HG03095 (cell line): Measurements from ENCODE around the gene NSD1.

Experiments used
- ATAC-seq: cut with Tn5 transposase; IDR thresholded peaks from one replicate; pipeline ENCODE4 v1.9.1; 2021; ENCODE audit warnings: moderate library complexity; ENCODE audit not compliant: unreplicated experiment

The NSD1 gene

DNA sequence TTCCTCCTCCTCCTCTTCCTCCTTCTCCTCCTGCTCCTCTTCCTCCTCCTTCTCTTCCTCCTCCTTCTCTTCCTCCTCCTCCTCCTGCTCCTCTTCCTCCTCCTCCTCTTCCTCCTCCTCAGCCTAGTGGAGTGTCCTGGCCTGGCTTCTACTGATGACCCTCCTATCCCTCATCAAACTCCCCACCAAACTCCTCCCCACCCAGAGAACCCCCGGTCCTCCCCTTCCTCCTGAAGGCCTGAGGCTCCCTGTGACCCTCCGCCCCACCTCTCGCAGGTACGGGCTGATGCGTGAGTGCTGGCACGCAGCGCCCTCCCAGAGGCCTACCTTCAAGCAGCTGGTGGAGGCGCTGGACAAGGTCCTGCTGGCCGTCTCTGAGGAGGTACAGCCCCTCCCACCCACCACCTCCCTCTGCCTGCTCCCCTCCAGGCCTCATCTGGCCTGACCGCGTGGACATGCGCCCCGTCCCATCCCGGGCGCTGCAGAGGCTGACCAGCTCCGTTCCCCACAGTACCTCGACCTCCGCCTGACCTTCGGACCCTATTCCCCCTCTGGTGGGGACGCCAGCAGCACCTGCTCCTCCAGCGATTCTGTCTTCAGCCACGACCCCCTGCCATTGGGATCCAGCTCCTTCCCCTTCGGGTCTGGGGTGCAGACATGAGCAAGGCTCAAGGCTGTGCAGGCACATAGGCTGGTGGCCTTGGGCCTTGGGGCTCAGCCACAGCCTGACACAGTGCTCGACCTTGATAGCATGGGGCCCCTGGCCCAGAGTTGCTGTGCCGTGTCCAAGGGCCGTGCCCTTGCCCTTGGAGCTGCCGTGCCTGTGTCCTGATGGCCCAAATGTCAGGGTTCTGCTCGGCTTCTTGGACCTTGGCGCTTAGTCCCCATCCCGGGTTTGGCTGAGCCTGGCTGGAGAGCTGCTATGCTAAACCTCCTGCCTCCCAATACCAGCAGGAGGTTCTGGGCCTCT, 36.3 kb upstream of the NSD1 start:
- ATAC-seq: no peak

DNA sequence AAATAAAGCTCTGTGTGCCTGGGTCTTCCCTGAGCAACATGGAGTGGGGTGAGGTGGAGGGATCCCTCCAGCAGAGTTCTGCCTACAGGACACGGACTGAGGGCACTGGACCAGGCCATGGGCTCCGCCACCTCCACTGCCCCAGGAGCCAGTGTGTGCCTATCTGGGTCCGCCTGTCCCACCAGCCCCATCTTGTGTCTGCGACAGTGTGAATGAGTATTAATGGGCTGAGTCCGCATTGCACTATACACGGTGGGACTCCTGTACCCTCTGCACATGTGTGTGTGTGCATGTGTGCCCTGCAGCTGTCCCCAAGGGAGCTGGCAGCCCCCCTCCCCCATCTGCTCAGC, 35.5 kb upstream of the NSD1 start:
- ATAC-seq: no peak

- ATAC-seq: no peak
Observed at GRCh38 chr5:177098470-177099141, 35.0 kb upstream of the NSD1 start.

GRCh38 chr5:177099422-177100093, 34.0 kb upstream of the NSD1 start:
- ATAC-seq: no peak

DNA sequence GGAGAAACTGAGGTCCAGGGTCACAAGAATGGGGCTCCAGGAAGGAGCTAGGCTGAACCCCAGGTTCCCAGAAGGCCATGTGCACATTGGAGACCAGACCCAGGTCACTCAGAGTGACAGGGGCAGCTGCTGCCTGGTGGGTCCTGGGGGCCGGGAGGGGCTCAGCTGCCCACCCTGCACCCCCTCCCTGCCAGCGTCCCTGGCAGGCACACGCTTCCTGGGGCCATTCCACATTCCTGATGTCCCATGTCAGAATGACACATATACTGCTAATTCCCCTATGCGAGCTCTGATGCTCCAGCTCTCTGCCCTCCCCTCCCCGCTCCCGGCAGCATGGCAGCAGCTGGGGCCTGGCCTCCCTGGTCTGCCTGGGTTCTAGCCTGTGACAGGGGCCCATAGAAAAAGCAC, 32.9 kb upstream of the NSD1 start:
- no peak for ATAC-seq

DNA sequence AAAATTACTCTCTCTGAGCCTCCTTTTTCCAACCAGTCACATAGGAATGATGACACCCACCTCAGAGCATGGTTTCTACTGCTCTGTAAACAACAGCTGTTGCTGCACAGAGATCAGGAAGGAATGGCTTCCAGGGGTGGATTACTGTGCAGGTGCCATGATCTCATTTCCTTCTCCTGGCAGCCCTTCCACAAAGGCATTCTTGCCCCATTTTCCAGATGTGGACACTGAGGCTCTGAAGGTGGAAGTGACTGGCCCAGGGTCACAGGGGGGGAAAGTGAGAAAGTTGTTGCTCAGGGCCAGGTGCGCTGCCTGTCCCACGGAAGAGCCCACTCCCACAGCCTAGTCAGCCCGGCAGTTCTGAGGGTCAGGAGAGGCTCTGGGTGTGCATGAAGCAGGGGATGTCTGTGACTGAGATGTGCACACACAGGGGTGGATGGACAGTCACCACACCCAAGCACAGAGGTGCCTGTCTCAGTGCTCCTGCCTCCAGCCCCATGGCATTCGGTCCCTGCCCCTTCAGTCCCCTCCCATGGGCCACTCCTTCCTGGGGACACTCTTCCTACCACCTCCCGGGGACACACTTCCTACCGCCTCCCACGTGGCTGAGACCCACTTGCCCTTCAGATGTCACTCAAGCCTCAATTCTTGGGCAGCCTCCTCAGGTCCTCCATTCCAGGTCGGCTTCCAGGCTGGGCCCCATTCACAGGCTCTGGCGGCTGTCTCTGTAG, 29.9 kb upstream of the NSD1 start:
- ATAC-seq: no peak

- ATAC-seq: no peak
Observed at GRCh38 chr5:177105691-177106476, 27.7 kb upstream of the NSD1 start.

- no peak for ATAC-seq
Observed at GRCh38 chr5:177107159-177107558, 26.4 kb upstream of the NSD1 start.

DNA sequence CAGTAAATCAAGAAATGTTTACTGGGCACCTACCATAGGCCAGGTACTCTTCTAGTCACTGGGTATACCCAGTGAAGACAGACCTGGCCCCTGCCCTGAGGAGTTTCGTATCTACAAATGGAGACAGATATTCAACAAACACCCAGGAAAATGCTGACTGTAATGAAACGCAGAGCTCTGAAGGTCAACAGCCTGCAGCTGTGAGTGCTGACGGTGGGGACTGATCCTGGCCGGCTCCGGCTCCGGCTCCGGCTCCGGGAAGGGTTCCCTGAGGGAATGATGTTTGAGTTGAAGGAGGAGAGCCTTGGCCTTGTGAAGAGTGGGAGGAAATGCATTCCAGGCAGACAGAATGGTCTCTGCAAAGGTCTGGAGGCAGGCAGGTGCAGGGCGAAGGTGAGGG, 23.8 kb upstream of the NSD1 start:
- no peak for ATAC-seq

DNA sequence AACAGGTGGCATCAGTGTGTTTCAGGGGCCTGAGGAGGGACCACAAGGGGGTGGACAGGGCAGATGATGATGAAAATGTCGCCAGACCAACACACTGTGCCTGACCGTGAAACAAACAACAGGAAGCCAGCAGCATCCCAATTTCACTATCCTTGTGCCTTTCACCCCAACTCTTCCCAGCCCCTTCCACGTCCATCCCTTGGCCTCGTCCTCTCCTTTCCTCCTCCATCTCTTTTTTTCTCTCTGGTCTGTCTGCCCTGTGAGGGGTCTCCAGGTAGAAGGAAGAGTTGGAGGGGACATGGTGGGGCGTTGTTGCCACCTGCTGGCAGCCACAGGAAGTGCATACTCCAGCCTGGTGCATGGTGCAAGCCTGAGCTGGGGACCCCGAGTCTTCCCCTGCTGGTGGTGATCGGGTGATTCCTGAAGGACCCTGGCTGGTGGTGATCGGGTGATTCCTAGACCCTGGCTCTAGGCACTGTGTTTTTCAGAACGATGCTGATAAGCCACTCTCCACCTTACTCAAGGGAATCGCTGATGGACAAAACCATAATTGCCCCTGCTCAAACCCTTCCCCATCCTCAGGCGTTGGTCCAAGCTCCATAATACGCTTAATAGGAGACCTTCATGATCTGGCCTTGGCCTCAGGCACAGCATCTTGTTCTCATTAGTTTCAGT, 21.7 kb upstream of the NSD1 start:
- ATAC-seq: no peak

DNA sequence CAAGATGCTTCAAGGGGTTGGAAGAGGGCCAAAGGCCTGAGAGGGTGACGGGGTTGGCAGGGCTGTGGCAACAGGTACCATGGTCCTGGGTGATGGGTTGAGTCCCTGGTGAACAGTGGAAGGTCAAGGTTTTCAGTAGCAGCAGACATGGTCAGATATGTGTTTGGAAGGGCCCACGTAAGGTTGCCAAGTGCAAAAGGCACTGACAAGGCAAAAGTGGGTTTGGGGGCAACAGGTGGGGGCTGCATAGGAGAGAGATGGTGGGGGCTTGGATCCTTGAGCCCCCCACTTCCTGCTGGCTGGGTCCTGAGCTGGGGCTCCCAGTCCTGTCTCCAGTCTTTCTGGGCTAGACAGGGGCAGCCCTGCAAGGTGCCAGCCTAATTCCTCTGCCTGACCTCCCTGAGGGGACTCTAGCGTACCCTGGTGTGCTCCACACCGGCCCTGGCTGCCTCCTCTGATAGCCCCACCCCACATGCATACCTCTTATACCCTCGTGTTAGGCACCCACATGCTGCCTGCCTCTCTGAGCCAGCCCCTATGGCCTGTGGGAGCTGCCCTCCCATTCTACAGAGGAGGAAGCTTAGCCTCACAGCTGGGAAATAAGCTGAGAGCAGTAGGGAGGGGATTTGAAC, 20.9 kb upstream of the NSD1 start:
- no peak for ATAC-seq

- ATAC-seq: peak; percentile 55
Observed at GRCh38 chr5:177113566-177114424, 19.8 kb upstream of the NSD1 start.

DNA sequence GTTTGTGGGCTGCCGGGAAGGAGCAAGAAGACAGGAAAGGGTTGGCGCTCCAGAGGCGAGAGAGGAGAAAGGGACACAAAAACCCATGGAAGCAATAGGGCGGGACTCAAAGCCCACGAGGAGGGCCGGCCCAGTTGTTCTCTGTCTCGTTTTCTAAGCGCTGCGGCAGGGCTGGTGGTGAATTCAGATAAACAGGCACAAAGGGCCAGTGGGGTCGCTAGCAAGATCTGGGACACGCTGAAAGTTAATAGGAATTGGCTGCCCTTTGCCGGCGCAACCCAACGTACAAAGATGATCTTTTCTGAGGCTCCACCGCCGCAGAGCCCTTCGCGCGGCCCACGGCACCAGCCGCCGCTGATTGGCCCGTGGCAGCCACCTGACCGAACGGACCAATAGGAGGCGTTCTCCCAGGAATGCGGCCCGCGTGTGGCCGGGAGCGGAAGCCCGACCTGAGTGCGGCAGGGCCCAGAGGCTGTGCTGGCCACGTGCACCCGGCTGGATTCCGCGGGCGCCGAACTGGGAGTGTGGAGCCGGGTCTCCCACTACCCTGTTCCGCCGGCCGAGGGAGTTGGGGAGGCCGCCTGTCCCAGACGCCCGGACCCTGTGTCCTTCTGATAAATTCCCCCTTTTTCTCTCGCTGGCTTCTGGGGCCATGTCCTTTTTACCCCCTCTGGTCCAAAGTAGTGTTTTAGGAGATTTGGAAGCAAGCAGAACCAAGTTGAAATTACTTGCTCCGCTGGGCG, 16.8 kb upstream of the NSD1 start:
- no peak for ATAC-seq

DNA sequence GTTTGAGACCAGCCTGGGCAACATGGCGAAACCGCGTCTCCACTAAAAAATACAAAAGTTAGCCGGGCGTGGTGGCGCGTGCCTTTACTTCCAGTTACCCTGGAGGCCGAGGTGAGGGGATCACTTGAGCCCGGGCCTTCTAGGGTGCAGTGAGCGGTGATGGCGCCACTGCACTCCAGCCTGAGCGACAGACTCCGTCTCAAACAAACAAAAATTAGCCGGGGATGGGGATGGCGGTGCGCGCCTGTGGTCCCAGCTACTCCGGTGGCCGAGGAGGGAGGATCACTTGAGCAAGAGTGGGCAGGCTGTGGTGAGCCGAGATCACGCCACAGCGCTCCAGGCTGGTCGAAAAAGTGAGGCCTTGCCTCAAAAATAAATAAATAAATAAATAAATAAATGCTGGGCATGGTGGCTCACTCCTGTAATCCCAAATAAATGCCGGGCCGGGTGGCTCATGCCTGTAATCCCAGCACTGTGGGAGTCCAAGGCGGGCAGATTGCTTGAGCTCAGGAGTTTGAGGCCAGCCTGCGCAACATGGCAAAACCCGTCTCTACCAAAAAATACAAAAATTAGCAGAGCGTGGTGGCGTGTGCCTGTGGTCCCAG, 16.0 kb upstream of the NSD1 start:
- ATAC-seq: no peak

- ATAC-seq: no peak
Observed at GRCh38 chr5:177122566-177122965, 11.0 kb upstream of the NSD1 start.

- no peak for ATAC-seq
Observed at GRCh38 chr5:177123789-177124485, 9.6 kb upstream of the NSD1 start.
